NCI-H226 (cell line): ENCODE results near the gene DCP1A.
"Not testable (repeated sequence)": the region's sequence is repeated elsewhere in the genome, so short reads cannot be mapped to it uniquely, and the experiment has no call there.

ENCODE experiments used
- DNase-seq: peaks from one replicate; pipeline ENCODE4 v3.0.0-alpha.2; 2015

Gene DCP1A

GRCh38 chr3:53347261-53348064 lies at the start of gene DCP1A:
Gene DCP1A (minus strand): TSS chr3:53347543. CDS start chr3:53347517, 26 bp downstream.
- peak; percentile 80 for DNase-seq

- no peak for DNase-seq
Measured at GRCh38 chr3:53384465-53385423, 37.4 kb upstream of the DCP1A start.

- peak; percentile 1 for DNase-seq
Measured at GRCh38 chr3:53382106-53382505, 34.8 kb upstream of the DCP1A start.

DNA sequence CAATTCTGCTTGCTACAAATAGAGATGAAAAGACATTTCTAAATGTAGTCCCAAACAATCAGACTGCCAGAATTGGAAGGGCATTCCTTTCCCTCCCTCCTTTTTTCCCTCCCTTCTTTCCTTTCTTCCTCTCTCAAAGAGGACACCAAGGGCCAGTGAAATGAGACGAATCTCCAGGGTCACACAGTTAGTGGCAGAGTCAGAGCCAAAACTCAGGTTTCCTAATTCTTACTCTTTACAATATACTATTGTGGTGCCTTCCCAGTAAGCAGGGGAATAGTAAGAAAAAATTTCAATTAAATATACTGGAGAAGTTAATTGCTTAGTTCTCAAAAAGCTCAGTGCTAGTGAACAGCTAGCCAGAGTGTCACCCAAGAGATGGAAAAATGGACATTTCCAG lies 33.0 kb upstream of the DCP1A start:
- no peak for DNase-seq

DNA sequence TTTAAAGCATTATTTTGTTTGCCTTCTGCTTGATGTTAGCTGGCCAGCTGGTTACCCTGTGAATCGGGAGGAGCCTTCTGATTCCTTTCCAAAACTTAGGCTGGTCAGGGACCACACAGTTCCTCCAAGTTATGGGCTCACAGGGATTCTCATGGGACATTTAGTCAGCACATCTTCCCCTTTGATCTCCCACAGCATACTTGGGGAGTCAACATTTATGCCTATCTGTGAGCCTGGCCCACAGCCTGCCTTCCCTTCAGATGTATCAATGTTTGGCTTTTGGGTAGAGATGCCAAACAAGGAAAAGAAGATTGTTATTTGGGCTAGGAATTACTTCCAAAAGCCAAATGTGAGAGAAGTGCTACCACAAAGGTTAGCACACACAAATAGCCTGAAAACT lies 32.6 kb upstream of the DCP1A start:
- DNase-seq, result no peak

GRCh38 chr3:53377794-53378193 lies 30.5 kb upstream of the DCP1A start:
- DNase-seq, result no peak

GRCh38 chr3:53376679-53377078 lies 29.3 kb upstream of the DCP1A start:
- DNase-seq, result no peak

DNA sequence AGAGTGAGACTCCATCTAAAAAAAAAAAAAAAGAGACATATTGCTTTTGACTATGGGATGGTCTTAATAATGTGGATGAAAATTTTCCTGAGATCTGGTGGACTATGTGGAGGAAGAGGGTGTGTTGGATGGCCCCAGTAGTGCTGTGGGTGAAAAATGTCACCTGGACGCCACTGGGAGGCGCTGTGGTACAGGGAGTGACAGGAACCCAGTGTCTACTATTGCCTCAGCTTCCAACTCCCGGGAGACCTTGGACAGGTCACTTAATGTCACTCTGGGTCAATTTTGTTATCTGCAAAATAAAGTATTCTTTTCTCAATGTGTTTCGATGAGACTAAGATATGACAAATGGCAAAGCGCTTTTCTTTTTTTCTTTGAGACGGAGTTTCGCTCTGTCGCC lies 27.7 kb upstream of the DCP1A start:
- DNase-seq, result peak; percentile 2

DNA sequence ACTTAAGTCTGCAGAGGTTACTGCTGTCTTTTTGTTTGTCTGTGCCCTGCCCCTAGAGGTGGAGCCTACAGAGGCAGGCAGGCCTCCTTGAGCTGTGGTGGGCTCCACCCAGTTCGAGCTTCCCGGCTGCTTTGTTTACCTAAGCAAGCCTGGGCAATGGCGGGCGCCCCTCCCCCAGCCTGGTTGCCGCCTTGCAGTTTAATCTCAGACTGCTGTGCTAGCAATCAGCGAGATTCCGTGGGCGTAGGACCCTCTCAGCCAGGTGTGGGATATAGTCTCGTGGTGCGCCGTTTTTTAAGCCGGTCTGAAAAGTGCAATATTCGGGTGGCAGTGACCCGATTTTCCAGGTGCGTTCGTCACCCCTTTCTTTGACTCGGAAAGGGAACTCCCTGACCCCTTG lies 23.4 kb upstream of the DCP1A start:
- DNase-seq, result not testable (repeated sequence)

- no peak for DNase-seq
Measured at GRCh38 chr3:53361852-53362251, 14.5 kb upstream of the DCP1A start.

DNA sequence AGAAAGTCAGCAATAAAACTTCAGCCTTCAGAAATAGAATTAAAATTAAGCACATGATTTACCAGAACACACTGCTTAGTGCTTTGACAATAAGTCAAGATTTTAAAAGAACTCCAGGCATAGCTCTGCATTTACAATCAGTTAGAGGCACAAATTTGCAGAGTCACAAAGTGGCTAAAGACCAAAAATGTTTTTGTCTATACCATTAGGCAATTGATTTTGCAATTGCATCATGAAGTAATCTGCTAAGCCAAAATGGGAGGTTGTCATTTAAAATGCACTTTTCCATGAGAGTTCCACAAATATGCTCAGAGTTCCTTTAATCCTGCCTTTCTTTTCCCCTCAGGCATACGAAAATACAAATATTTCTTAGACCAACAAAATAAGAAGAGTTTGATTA lies 10.1 kb upstream of the DCP1A start:
- DNase-seq, result no peak

DNA sequence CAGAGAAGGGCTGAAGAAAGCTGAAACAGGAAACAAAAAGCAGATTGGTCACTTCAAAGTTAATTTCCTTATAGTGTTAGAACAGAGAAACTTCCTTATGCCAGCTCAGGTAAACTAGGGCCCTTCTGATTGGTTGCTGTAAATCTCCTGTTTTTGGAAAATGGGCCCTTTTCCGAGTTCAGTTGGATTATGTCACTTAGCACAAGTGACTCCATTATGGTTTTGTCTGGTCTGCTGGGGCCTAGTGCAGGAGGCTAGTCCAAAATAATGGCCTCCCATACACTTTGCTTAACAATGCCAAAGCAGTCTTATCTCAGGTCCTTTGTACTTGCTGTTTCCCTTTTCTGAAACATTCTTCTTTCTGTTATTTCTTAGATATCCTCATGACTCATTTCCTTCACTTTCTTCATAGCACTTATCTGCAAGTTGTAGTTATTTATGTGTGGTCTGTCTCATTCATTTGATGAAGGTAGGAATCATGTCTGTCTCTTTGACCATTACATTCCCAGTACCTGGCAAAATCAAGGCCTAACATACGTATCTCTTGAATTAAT lies 7.7 kb upstream of the DCP1A start:
- peak; percentile 62 for DNase-seq

DNA sequence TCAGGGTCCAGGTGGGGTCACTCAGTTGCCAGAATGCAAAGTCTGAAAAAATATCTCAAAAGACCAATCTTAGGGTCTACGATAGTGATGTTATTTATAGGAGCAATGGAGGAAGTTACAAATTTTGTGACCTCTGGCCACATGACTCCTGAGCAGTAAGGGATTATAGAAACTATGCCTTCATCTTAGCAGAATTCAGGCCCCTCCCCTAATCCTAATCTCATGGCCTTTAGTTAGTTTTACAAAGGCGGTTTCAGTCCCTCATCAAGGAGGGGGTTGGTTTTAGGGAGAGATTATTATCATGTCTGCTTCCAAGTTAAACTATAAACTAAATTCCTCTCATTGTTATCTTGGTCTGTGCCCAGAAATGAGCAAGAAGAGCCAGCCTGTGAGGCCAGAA lies 5.9 kb upstream of the DCP1A start:
- no peak for DNase-seq

- no peak for DNase-seq
Measured at GRCh38 chr3:53350652-53351051, 3.3 kb upstream of the DCP1A start.

DNA sequence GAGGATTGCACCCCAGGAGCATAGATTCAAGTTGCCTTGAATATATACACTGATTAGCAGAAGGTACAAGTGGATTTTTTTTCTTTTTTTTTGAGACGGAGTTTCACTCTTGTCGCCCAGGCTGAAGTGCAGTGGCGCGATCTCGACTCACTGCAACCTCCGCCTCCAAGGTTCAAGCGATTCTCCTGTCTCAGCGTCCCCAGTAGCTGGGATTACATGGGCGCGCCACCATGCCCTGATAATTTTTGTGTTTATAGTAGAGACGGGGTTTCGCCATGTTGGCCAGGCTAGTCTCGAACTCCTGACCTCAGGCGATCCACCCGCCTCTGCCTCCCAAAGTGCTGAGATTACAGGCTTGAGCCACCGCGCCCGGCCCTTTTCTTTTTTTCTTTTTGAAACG lies 775 bp upstream of the DCP1A start:
- not testable (repeated sequence) for DNase-seq

- DNase-seq, result no peak
Measured at GRCh38 chr3:53346922-53347260, 452 bp downstream of the DCP1A start.

DNA sequence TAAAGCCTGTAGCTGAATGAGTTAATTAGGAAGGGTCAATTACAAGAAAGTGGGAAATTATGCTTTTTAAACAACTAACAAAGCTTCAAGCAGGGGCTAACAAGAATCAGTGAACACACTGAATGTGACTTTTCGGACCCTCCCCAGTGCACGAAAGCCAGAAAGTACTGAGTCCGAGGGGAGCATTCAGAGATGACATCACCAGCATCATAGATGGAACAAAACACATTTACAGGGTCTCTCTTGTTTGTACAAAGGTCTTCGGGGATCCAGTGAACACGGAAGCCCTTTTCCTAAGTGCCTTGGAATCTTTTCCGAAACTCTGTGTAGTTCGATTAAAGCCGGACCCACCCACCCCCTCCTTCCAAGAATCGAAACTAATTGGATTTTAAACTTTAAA lies 829 bp downstream of the DCP1A start:
- DNase-seq, result no peak

- no peak for DNase-seq
Measured at GRCh38 chr3:53342353-53342752, 5.0 kb downstream of the DCP1A start.

DNA sequence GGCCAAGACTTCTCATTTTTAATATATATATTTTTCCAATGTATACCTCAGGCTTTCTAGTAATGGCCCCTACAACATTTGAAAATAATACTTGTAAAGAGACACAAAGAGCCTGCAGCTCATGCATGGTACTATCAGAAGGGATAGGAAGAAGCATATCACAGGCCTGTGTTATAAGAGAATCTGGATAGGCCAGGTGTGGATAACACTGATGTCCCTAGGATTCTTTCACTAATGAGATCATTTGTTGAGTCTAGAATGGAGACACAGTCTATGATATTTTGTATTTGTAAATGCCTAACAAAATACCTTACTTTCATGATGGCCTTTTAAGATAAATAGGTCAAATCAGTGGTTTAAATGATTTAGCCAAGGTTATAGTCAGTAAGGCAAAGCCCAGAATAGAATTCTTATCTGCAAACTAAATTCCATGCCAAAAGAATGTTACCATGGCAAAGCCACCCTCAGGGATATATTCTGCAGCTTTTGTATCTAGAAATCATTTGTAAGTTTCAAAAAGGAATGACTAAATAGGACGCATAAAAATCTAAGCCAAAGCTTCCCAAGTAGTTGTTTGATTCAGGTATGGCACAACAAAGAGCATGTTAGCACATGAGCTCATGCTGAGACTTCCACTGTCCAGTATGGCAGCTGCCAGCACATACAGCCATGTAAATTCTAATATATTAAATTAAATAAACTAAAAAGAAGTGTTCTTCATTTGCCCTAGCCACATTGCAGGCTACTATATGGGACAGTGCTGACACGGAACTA lies 10.0 kb downstream of the DCP1A start:
- no peak for DNase-seq

- no peak for DNase-seq
Measured at GRCh38 chr3:53334742-53335141, 12.6 kb downstream of the DCP1A start.

GRCh38 chr3:53331871-53332270 lies 15.5 kb downstream of the DCP1A start:
- no peak for DNase-seq

DNA sequence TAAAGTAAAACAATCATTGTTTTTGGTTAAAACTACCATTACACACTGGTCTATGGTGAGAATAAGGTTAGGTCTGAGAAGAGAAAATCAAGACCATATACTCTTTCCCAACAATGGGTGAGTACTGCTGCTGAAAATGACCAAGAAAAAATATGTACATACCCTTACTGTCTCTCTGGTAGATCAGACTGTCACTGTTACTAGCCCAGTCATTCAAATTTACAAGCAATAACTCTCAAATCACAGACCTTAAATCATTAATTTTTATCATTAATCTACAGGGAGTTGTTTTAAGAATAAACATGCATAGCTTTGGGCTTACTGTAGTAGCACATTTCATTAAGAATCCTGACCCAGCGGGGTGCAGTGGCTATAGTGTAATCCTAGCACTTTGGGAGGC lies 17.4 kb downstream of the DCP1A start:
- DNase-seq, result no peak

- DNase-seq, result no peak
Measured at GRCh38 chr3:53328746-53329145, 18.6 kb downstream of the DCP1A start.
